Sciatic nerve (tissue), 2 donors: ENCODE data around the gene OLFML2B. TPM values are rescaled to one million over a fixed set of nuclear protein-coding genes. Genes with fewer than 3 reads are reported as not detected.

Experiments
- ATAC-seq: fragments of 200-7000 bp; cut with Tn5 transposase; one replicate; pipeline ENCODE4 v1.9.1; 2020; ENCODE audit warnings: mild to moderate bottlenecking, moderate library complexity
- DNase-seq: peaks from one replicate; pipeline ENCODE4 v3.0.0-alpha.2; 2020; ENCODE audit warnings: low spot score
- intact Hi-C: fragments of 100-400 bp; cut with DNase I; formaldehyde crosslinking; loops from one replicate; pipeline ENCODE4 v1.14.2; 2022
- total RNA-seq: library from RNA; stranded (reverse); fragmentation: NEBNext Ultra II Directional; extraction: Animal tissue kit (Norgen Biotek cat#: 25700); gene quantifications from one replicate; pipeline ENCODE4 v1.2.1, GENCODE V29; 2021
- donor health status: DM: no; HTN: no; CAD: no.
- donor health status: DM: no; HTN: no; CAD: no.

Gene OLFML2B
- total RNA-seq, 1 donor from 2014 or later, result 50.3 TPM

- DNase-seq (no peak), ATAC-seq (no peak)
- intact Hi-C loops, result no loop called here
These were observed 69.2 kb downstream of the OLFML2B start for GRCh38 chr1:161954466-161954865.

- no peak for DNase-seq
- peak; percentile 28 for ATAC-seq
- intact Hi-C loops, result no loop called here
These were observed 69.6 kb downstream of the OLFML2B start for GRCh38 chr1:161954050-161954449.

GRCh38 chr1:161953256-161953920 is 70.3 kb downstream of the OLFML2B start:
- ATAC-seq (no peak), DNase-seq (no peak)

GRCh38 chr1:161952607-161953172 is 71.0 kb downstream of the OLFML2B start:
- ATAC-seq, result no peak
- no peak for DNase-seq
- intact Hi-C loops, result no loop called here

More at GRCh38 chr1:161953256-161953920, 70.3 kb downstream of the OLFML2B start:
- intact Hi-C loops, result no loop called here

- DNase-seq (no peak), ATAC-seq (no peak)
- intact Hi-C loops, result no loop called here
These were observed 72.0 kb downstream of the OLFML2B start for GRCh38 chr1:161951646-161952045.

- intact Hi-C loops, result no loop called here
- DNase-seq (no peak), ATAC-seq (no peak)
These were observed 73.3 kb downstream of the OLFML2B start for GRCh38 chr1:161950377-161950776.

- DNase-seq (no peak), ATAC-seq (no peak)
- intact Hi-C loops, result no loop called here
These were observed 74.1 kb downstream of the OLFML2B start for GRCh38 chr1:161949548-161949947.

GRCh38 chr1:161948435-161948834 is 75.2 kb downstream of the OLFML2B start:
- no peak for ATAC-seq
- no peak for DNase-seq
- intact Hi-C loops, result no loop called here

GRCh38 chr1:161946071-161946987 is 77.3 kb downstream of the OLFML2B start:
- ATAC-seq (no peak), DNase-seq (no peak)
- intact Hi-C loops, result no loop called here

- intact Hi-C loops, result no loop called here
- ATAC-seq, result no peak
These were observed 78.2 kb downstream of the OLFML2B start for GRCh38 chr1:161945306-161946060.

GRCh38 chr1:161944381-161944780 is 79.3 kb downstream of the OLFML2B start:
- DNase-seq (no peak), ATAC-seq (no peak)
- intact Hi-C loops, result no loop called here

More at GRCh38 chr1:161945306-161946060, 78.2 kb downstream of the OLFML2B start:
- DNase-seq, result no peak

- DNase-seq (no peak), ATAC-seq (no peak)
- intact Hi-C loops, result no loop called here
These were observed 79.9 kb downstream of the OLFML2B start for GRCh38 chr1:161943737-161944136.

GRCh38 chr1:161941726-161942436 is 81.8 kb downstream of the OLFML2B start:
- no peak for ATAC-seq
- intact Hi-C loops, result no loop called here
- no peak for DNase-seq

GRCh38 chr1:161940866-161941591 is 82.6 kb downstream of the OLFML2B start:
- intact Hi-C loops, result no loop called here
- DNase-seq, result no peak
- ATAC-seq, result no peak

- DNase-seq (no peak), ATAC-seq (no peak)
- intact Hi-C loops, result no loop called here
These were observed 86.9 kb downstream of the OLFML2B start for GRCh38 chr1:161936786-161937185.

- ATAC-seq, result no peak
- intact Hi-C loops, result no loop called here
- DNase-seq, result no peak
These were observed 88.4 kb downstream of the OLFML2B start for GRCh38 chr1:161935264-161935663.

- DNase-seq (no peak), ATAC-seq (no peak)
- intact Hi-C loops, result no loop called here
These were observed 89.8 kb downstream of the OLFML2B start for GRCh38 chr1:161933592-161934588.
